HG02852 (cell line): ENCODE results near the gene KNCN.

Source experiments
- ATAC-seq: cut with Tn5 transposase; IDR thresholded peaks from one replicate; pipeline ENCODE4 v1.9.1; 2021; ENCODE audit warnings: mild to moderate bottlenecking, moderate library complexity; ENCODE audit not compliant: unreplicated experiment

The KNCN gene

DNA sequence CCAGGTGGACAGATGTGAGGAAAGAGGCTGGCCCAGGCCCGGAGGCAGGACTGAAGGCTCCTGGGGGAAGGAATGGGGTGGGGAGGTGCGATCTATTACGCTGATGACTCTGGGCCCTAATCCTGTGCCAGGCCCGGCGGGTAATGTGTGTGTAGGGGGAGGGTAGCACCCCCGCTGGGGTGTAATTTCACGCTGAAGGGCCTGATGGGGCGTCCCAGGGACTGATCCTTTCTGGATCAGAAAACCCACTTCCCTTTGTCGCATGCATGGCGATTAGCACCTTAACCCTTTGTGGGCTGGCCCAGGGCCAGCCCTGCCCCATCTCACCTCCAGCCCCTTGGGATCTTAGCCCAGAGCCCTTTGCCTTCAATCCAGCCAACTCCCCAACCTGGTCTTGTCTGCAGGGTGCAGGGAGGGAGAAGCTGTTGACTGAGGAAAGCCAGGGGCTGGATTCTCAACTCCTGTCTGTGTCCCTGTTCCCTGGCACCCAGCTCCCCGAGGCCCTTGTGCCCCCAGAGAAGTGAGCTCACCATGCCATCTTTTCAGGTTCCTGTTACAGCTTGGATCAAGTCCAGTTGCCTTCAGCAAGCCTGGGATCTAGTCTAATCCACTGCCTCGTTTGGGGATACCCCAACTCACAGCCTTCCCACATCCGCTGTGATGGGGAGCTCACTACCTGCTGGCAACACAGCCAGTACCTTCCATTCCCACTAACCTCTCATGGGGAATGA, 26.0 kb downstream of the KNCN start:
- ATAC-seq, result no peak

DNA sequence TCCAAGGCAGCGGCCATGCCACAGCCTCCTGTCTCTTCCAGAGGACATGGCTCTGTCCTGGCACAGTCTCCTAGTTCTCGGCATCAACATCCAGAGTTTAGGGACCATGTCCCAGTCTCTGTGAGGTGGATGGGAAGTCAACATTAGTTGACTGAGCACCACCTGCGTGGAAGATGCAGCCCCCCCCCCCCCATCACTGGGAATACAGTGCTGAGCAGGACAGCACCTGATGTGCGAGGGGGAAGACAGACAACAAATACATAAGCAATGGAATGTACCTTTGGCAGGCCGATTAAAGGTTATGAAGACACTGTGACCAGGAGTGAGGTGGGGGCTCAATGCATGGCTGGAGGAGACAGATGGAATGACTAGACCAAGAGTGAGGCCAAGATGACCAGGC, 26.6 kb downstream of the KNCN start:
- ATAC-seq, result no peak

DNA sequence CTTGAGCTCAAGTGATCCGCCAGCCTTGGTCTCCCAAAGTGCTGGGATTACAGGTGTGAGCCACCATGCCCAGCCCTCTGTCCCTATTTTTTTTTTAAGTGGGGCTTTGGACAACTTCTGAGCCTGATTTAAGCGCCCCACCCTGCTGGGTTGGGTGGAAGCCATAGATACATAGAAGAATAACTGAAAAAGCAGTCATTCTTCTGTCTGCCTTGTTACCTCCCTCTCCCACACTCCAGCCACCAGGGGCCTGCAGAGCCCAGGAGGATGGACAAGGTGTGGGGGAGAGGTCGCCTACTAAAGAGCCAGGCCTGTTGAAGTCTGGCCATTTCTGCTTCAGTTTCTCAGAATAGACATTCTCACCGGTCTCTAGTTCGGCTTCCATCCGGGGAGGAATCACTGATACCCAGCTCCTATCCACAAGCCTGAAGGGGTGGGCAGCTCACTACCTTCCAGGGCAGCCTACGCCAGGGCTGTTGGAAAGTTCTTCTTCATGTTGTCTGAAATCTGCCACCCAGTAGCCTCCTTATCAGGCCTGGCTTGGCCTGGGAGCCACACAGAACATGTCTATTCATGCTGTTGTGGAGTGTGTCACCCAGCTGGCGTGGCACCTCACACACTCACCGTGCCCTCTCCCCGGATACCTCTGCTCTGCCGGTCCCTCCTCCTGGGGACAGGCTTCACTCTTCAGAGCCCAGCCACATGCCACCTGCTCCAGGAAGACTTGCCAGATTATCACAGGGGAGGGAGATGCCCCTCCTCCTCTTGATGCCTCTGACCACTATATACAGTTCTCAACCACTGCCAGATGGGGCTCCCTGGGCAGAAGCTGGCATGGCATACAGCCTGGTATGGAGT, 27.7 kb downstream of the KNCN start:
- no peak for ATAC-seq

DNA sequence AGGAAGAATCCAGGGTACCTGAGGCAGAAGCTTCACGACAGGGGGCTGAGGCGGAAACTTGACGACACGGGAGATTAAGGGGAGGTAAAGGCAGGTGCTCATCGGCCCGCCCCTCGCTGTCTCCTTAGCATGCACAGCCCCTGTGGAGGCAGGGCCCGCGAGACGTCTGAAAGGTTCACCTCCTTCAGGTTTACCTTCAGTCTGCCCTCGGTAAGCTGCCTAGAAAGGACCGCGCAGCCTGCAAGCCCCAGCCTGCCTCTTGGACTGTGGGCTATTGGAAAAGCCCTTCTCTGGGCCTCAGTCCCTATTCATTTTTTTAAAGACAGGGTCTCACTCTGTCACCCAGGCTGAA, 28.5 kb downstream of the KNCN start:
- ATAC-seq, result no peak

DNA sequence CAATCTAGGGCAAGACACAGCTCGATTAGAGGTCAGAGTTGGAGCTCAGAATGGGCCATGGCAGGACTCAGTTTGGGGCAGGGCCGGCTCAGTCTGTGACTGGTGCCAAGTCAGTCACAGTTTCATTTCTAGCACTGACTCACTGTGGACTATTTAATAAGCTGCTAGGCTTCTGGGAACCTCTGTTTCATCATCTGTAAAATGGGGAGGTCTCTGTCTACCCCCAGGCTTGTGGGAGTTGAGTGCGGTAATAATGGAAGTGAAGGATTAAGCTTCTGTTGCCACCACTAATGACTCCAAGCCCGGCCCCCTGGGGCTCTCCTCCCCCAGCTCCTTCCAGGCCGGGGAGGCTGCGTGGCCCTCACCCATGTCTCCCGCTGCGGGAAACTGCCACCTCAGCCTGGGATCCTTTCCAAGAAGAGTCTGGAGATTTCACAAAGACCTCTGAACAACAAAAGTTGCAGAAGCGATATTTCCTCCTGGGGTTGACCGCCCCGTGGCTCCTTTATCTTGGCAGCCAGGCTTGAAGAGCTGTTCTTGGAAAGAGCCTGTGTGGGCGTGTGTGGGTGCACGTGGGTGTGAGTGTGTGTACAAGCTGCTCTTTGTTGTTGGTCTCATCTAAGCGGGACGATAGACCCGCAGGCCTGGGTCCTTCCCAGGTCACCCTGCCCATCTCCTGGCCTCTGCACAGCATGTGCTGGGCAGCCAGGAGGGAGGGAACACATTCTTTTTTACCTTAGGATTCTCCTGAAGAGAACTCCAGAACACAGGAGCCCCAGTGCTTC, 29.1 kb downstream of the KNCN start:
- no peak for ATAC-seq

DNA sequence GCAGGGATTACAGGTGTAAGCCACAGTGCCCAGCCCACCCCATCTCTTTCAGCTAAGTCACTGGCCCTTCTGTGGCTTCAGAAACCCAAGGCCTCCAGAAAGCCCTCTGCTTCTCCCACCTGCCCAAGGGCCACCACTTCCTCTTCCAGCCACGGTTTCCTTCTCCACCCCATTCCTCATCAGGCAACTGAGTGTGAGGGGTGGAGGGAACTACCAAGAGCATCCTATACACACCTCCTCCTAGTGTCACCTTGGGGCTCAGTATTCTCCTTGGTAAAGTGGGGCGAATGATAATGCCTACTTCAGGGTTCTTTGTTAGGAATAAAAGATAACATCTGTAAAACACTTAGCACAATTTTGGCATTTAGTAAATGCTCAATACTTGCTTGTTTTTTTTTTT, 30.0 kb downstream of the KNCN start:
- ATAC-seq, result no peak

DNA sequence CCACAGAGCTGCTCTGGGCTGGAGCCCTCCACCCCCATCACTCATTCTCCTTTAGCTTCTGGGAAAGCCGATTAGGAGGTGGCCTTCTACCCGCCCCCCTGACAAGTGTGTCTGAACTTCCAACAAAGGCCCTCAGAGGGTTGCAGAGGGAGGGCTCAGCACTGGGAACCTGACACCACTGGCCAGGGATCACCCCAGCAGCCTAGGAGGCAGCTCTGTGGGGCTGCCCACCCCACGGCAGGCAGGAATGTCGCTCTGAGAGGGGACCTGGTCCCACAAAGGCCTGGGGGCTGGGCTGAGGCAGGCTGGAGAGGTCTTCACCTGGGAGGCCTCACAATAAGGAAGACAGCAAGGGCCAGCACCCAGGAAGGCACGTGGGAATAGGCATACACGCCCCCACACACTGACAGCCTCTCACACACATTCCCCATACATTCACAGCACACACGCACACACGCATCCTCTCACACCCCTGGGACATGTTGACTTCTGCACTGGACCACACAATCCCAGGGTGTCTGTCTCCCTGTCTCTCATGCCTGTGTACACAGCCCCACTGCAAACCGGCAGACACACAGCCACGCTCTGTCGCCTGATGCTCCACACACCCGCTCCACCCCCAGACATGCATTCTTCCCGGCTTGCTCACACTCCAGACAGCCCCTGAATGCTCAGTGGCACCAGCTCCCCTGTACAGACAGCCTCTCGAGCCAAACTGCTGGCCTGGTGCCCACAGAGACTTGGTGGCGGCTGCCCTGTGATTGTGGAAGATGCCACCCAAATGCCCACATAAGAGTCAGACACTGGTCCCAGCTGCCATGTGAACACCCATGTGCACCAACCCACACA, 31.2 kb downstream of the KNCN start:
- ATAC-seq, result no peak

DNA sequence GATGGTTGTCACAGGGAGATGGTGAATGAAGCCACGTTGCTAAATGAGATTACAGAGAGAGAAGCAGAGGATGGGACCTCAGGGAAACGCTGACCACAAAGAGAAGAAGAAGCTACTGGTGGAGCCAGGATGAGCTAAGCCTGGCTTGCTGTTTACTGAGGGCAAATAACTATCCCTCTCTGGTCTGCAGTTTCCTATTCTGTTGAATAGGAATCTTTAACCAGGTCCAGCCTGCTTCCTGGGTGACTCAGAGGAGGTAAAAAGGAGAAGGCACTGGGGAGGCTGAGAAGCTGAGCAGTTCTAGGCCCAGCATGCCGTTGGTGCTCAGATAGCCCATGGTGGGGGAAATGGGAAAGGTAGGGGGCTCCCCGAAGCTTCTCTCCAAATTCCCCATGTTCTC, 32.2 kb downstream of the KNCN start:
- no peak for ATAC-seq

DNA sequence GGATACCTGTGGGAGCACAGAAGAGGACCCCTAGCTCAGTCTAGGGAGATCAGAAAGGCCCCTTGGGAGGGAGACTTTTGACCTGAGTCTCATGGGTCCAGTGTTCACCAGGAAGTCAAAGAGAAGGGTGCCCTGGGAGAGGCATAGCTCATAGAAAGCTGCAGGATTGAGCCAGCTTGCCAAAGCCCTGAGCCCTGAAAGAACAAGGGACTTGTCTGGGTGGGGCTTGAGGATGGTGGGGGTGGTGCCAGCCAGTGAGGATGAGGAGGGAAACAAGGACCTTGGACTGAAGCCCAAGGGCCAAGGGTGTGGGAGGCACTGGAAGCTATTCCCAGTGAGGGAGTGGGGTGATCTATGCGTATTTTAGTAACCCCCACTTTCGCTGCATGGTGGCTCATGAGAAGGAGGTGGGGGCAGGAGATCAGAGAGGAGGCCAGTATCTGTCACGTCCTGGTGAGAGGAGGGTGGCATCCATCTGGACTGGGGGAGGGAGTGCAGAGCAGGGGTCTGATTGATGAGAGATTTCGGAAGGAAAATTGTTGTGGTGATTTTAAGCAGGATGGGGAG, 33.4 kb downstream of the KNCN start:
- no peak for ATAC-seq

DNA sequence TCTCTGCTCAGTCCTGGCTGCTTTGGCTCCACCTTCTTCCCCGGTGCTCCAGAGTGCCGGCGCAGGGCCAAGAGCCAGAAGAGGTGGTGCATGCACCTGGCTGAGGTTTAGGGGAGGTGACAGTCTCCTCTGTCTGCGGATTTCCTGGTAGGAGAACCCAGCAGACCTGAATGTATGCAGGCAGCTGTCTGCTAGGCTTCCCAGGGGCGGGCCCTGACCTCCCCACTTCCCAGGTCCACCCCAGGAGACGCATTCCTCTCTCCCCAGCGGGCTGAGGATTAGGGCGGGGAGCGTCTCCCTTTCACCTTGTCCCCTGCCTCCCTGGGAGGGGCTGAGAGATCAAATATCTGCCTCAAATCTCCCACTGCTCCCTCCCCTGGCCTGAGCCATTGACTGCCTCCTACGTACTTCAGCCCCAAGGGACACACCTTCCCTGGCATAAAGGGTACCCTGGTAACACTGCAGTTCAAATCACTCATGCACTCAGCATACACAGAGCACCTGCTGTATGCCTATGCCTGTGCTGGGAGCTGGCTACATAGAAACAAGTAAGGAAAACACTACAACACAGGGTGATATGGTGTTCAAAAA, 34.3 kb downstream of the KNCN start:
- no peak for ATAC-seq

DNA sequence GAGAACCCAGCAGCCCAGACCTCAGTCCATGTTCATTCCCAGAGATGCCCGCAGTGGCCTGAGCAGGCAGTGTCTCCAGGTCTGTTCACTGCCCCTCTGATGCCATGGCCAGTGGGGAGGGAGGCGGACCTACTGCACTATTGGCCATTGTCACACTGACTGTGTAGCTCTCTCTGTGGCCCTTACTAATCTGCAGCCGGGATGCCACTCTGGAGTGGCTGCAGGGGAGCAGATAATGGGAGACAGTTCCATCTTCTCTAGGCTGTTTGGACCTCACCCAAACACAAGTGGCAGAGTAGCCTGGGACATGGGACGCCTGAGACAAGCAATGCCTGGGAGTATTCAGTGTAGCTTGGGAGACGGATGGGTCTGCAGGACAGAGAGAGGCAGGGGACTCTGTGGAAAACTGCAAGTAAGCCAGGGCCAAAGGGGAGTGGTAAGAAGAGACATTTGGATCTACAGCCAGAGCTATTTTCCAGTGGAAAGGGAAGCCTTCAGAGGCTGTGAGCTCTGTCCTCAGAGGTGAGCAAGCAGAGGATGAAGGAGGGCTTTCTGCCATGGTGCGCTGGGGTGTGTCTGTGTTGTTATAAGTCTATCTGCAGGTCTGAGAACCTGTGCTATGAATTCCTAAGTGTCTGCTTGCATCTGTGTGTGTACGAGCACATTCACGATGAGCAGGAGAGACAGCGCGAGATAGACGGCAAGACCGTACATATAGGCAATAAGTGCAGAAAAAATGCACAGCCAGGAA, 35.1 kb downstream of the KNCN start:
- ATAC-seq, result no peak

DNA sequence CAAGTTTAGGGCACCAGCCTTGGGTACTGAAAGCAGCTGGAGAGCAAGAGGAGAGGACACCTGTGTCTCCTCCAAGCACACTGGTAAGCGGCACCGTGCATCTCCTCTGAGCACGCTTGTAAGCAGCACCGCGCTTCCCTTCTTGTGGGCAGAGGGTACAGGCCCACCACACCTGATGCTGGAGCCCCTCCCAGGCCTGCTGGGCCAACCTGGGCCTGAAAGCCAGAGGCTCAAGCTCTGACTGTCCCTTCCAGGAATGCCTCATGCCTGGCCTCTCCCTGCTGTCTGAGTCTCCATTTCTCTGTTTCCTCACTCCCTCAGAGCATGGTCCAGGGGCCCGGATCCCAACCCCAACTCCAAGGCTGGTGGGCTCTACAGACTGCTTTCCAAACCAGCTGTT, 35.9 kb downstream of the KNCN start:
- no peak for ATAC-seq

DNA sequence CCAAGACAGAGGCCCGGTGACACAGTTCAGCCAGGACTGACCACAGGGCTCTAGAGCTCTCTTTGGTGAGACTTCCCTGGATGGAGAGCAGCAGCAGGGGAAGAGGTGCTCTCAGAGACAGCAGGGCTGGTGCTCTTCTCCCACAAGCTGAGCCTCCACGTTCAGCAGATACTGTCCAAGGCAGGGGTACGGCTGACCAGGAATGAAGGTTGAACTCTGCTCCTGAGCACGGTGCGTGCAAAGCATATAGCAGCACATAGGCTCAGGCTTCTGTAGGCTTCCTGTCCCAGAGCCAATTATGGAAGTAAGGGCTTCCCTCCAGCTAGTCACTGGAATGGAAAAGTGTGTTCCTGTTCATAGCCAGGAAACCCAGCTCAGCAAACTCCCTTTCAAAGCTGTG, 37.9 kb downstream of the KNCN start:
- no peak for ATAC-seq

DNA sequence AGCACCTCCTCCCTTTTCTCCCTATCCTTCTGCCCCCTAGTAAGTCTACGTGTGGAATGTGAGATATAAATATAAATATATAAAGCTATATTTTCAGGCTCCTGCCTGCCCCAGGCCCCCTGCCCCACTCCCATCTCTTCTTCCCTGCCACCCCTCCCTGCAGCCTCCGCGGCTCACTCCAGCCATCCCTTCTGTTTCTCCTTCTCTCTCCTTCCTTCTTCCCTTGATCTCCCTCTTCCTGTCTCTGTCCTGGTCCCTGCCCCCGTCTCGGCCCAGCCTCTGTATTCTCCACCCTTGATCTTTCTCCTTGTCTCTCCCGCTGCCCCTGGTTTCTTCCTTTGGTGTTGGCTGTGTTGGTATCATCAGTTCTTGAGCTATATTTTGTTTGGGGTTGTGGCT, 38.7 kb downstream of the KNCN start:
- ATAC-seq, result no peak

DNA sequence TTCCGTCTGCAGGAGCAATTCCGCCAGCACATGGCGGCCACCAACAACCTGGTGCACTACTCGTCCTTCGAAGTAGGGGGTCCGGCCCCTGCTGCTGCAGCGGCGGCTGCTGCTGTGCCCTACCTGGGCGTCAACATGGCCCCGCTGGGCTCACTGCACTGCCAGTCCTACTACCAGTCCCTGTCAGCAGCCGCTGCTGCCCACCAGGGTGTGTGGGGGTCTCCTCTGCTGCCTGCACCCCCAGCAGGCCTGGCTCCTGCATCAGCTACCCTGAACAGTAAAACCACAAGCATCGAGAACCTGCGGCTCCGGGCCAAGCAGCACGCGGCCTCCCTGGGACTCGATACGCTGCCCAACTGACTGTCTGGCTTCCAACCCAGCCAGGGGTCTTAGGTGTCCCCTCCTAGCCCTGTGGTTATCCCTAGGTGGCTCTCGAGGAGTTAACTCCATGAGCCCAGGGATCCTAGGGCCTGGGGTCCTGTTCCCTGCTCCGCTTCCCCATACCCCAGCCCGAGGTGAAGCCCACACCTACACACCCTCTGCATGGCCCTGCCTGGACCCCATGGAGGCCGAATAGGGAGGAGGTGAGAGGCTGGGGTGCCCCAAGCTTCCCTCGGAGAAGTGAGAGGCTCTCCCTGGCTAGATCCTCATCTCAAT, 39.2 kb downstream of the KNCN start:
- no peak for ATAC-seq

DNA sequence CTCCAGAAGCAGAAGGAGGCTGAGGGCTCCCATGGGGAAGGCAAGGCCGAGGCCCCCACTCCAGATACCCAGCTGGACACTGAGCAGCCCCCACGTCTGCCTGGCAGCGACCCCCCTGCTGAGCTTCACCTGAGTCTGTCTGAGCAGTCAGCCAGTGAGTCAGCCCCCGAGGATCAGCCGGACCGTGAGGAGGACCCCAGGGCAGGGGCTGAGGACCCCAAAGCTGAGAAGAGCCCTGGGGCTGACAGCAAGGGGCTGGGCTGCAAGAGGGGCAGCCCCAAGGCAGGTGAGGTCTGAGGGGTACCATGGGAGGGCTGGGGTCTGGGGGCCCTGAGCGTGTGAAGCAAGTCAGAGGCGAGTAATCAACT, 40.5 kb downstream of the KNCN start:
- no peak for ATAC-seq

DNA sequence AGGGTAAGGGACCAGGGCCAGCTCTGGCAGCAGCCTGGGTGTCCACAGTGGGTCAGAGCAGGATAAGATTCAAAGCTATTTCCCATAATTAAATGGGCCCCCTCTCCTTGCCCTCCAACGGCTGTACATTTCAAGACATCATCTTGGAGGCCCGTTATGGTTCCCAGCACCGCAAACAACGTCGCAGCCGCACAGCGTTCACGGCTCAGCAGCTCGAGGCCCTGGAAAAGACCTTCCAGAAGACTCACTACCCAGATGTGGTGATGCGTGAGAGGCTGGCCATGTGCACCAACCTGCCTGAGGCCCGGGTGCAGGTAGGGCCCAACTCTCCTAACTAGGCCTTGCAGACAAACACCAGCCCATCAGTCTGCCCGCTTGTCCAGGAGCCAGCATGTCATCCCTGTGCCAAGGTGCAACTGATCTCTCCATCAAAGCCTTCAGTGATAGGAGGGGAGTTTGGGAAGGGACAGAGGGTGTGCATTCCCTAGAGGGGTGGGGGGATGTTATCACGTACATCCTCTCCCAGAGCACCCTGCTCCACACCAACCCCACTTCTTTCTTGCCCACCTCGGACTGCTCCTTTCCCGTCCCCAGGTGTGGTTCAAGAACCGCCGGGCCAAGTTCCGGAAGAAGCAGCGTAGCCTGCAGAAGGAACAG, 41.0 kb downstream of the KNCN start:
- no peak for ATAC-seq

DNA sequence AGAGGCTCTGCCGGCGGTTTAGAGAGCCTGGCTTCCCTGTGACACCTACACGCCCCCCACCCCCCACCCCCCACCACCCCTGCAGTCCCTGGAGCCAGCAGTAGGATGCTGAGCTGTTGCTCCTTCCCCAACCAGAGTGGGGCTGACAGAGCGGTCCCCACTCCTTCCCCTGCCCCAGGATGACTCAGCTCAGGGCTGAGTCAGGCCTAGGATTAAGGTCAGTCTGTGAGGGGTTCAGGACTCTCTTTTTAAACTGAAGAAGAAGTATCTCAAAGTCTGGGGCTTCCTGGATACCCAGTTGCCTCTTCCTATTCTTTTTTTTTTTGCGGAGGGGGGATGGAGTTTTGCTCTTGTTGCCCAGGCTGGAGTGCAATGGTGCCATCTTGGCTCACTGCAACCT, 42.7 kb downstream of the KNCN start:
- no peak for ATAC-seq
